Gastroesophageal sphincter (tissue), 4 donors: Measurements from ENCODE around the gene KCNMA1. TPM values are rescaled to one million over a fixed set of nuclear protein-coding genes. Genes with fewer than 3 reads are reported as not detected.

Experiments used
- ATAC-seq: fragments of 150-250 bp; one replicate; pipeline ENCODE4 v1.9.1; 2016; ENCODE audit warnings: mild to moderate bottlenecking, moderate library complexity
- H3K27ac ChIP-seq, 4 donors: fragments of 200-600 bp; sonication (generic) in 3 of 4; 1 replicate in 3 of 4; 2 replicates in 1 of 4; pipeline ENCODE4 v1.5.1; 2016 to 2019
- H3K27me3 ChIP-seq: fragments of 200-600 bp; sonication (generic); one replicate; pipeline ENCODE4 v1.5.1; 2019
- H3K36me3 ChIP-seq, 2 donors: fragments of 200-600 bp; sonication (generic); one replicate each; pipeline ENCODE4 v1.5.1; 2019; ENCODE audit warnings: control low read depth in 1 of 2
- H3K4me1 ChIP-seq, 3 donors: fragments of 200-600 bp; sonication (generic); 1 replicate in 2 of 3; 2 replicates in 1 of 3; pipeline ENCODE4 v1.5.1; 2016 to 2019; ENCODE audit warnings: control low read depth in 2 of 3
- H3K4me3 ChIP-seq, 2 donors: fragments of 200-600 bp; sonication (generic); one replicate each; pipeline ENCODE4 v1.5.1; 2019; ENCODE audit warnings: mild to moderate bottlenecking in 1 of 2, moderate library complexity in 1 of 2
- H3K9me3 ChIP-seq, 3 donors: fragments of 200-600 bp; sonication (generic); one replicate each; pipeline ENCODE4 v1.5.1; 2017 to 2019; ENCODE audit warnings: control low read depth in 2 of 3
- EP300 ChIP-seq: sonication (generic); formaldehyde crosslinking; IDR thresholded peaks from one replicate; pipeline ENCODE4 v1.6.1; 2017; ENCODE audit warnings: antibody characterized with exemption, mild to moderate bottlenecking
- POLR2A ChIP-seq, 2 donors: fragments of 450-650 bp; IDR thresholded peaks; one replicate each; pipeline ENCODE4 v1.6.1; 2017; ENCODE audit warnings: antibody characterized with exemption in 2 of 2, mild to moderate bottlenecking in 2 of 2, moderate library complexity in 1 of 2
- POLR2AphosphoS5 ChIP-seq: sonication (generic); formaldehyde crosslinking; IDR thresholded peaks from one replicate; pipeline ENCODE4 v1.6.1; 2017; ENCODE audit warnings: antibody characterized with exemption
- WGBS, 2 donors: methylation state at CpG; one replicate each; pipeline ENCODE4 v1.1.5; 2018; ENCODE audit warnings: low coverage in 1 of 2; 5-methylcytosine and 5-hydroxymethylcytosine counted together
- total RNA-seq, 4 donors: library from RNA; depleted of rRNA; stranded (reverse); fragments of >200 nt; gene quantifications; one replicate each; pipeline ENCODE4 v1.1.0, GENCODE V29; 2016
- TF ChIP-seq, protein P1 (sequence below), 4 experiments: fragments of 200-600 bp in 2 of 4; fragments of 450-650 bp in 2 of 4; sonication (generic) in 1 of 4; IDR thresholded peaks; one replicate each; pipeline ENCODE4 v1.5.1; 2017 to 2019; ENCODE audit warnings: antibody characterized with exemption in 4 of 4, mild to moderate bottlenecking in 2 of 4, moderate library complexity in 2 of 4

KCNMA1 gene
- total RNA-seq, 4 donors from 2014 or later: 168 to 389 (median 323) TPM

GRCh38 chr10:77226452-77226851 is 411.2 kb downstream of the KCNMA1 start:
- Histone ChIP-seq H3K9me3 (no peaks in the 10 kb centered on the region), H3K27me3 (no peaks in the 10 kb centered on the region), H3K36me3 (no peaks in the 10 kb centered on the region), H3K4me3 (no peak overlapping the region), H3K4me1 (peaks cover 0 to 49% (median 3%) of the 10 kb centered on the region in 3 donors), H3K27ac (peak overlapping the region in 2 of 4 donors; percentile 40 to 42)
- WGBS, 2 donors: 25 to 50% methylated on average over 1 to 4 of the region's 4 CpGs
- TF ChIP-seq, protein P1, sequence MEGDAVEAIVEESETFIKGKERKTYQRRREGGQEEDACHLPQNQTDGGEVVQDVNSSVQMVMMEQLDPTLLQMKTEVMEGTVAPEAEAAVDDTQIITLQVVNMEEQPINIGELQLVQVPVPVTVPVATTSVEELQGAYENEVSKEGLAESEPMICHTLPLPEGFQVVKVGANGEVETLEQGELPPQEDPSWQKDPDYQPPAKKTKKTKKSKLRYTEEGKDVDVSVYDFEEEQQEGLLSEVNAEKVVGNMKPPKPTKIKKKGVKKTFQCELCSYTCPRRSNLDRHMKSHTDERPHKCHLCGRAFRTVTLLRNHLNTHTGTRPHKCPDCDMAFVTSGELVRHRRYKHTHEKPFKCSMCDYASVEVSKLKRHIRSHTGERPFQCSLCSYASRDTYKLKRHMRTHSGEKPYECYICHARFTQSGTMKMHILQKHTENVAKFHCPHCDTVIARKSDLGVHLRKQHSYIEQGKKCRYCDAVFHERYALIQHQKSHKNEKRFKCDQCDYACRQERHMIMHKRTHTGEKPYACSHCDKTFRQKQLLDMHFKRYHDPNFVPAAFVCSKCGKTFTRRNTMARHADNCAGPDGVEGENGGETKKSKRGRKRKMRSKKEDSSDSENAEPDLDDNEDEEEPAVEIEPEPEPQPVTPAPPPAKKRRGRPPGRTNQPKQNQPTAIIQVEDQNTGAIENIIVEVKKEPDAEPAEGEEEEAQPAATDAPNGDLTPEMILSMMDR (IDR thresholded peaks at IDR 0.05): no peak
- TF ChIP-seq EP300 (no peak), POLR2A (IDR thresholded peaks at IDR 0.05) (no peak), POLR2AphosphoS5 (no peak)
- no peak for ATAC-seq

GRCh38 chr10:77226020-77226419 is 411.6 kb downstream of the KCNMA1 start:
- TF ChIP-seq, protein P1 (IDR thresholded peaks at IDR 0.05): no peak
- TF ChIP-seq POLR2AphosphoS5 (no peak), POLR2A (IDR thresholded peaks at IDR 0.05) (no peak)
- Histone ChIP-seq H3K4me3 (no peak overlapping the region), H3K9me3 (no peaks in the 10 kb centered on the region), H3K27me3 (no peaks in the 10 kb centered on the region), H3K27ac (peak overlapping the region in 2 of 4 donors; percentile 40 to 42), H3K4me1 (peaks cover 0 to 49% (median 3%) of the 10 kb centered on the region in 3 donors), H3K36me3 (no peaks in the 10 kb centered on the region)
- 19 to 85% methylated on average over 2 of the region's 2 CpGs for WGBS, 2 donors
- ATAC-seq: no peak

- H3K36me3 ChIP-seq: no peaks in the 10 kb centered on the region
- no peak for TF ChIP-seq POLR2A (IDR thresholded peaks at IDR 0.05)
- no peak for TF ChIP-seq POLR2AphosphoS5
- TF ChIP-seq, protein P1 (IDR thresholded peaks at IDR 0.05): no peak
- no peak for TF ChIP-seq EP300
- no peaks in the 10 kb centered on the region for H3K27me3 ChIP-seq
- H3K4me1 ChIP-seq: peaks cover 0 to 49% (median 3%) of the 10 kb centered on the region in 3 donors
- no peaks in the 10 kb centered on the region for H3K9me3 ChIP-seq
- WGBS, 2 donors: 81 to 93% methylated on average over 3 to 8 of the region's 9 CpGs
- no peak overlapping the region for H3K4me3 ChIP-seq
- ATAC-seq: no peak
- peak overlapping the region in 1 of 4 donors; percentile 30 for H3K27ac ChIP-seq
Measured at GRCh38 chr10:77223526-77224460, 413.8 kb downstream of the KCNMA1 start.

DNA sequence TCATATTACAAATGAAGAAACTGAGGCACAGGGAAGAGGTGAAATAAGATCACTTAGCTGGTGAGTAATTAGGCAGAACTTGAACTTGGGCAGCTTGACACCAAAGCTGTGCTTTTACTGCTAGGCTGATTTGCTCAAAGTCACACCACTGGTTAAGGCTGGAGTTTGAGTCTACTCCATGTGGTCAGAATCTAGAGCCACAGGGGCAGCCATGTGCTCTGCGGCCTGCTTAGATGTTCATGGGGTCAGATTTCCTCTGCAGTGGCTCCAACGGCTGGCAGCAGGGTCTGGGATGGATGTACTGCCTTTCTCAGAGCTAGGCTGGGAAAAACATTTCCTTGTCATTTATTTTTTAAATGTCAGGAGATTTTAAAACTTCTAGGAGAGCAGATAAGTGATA is 417.5 kb downstream of the KCNMA1 start:
- H3K4me3 ChIP-seq: no peak overlapping the region
- no peaks in the 10 kb centered on the region for H3K36me3 ChIP-seq
- H3K27me3 ChIP-seq: no peaks in the 10 kb centered on the region
- no CpG with 5 or more reads among the region's 2 CpGs for WGBS, 2 donors
- no peak for TF ChIP-seq POLR2A (IDR thresholded peaks at IDR 0.05)
- TF ChIP-seq, protein P1 (IDR thresholded peaks at IDR 0.05): no peak
- TF ChIP-seq POLR2AphosphoS5: no peak
- TF ChIP-seq EP300: no peak
- H3K27ac ChIP-seq: no peak overlapping the region
- no peaks in the 10 kb centered on the region for H3K9me3 ChIP-seq
- peaks cover 0 to 14% (median 0%) of the 10 kb centered on the region in 3 donors for H3K4me1 ChIP-seq
- ATAC-seq: no peak

DNA sequence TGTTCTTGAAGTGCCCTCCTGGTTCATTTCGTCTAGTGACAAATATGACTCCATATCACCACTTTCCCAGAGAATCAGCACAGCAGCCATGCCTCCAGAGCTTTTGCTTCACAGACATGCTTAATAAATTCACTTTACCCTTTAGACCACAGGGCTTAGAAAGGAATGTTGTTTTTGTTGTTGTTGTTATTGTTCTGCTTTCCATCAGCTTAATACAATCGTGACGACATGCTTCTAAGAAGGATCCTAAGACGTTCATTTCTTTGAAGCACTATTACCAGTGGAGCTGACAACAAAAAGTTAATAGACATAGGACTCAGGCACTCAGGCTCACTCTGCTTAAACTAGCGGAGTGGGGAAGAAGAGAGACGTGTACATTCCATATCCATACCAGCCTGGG is 418.6 kb downstream of the KCNMA1 start:
- Histone ChIP-seq H3K4me3 (no peak overlapping the region), H3K27me3 (no peaks in the 10 kb centered on the region), H3K27ac (no peak overlapping the region), H3K9me3 (no peaks in the 10 kb centered on the region), H3K4me1 (peaks cover 0 to 12% (median 0%) of the 10 kb centered on the region in 3 donors), H3K36me3 (no peaks in the 10 kb centered on the region)
- no peak for ATAC-seq
- 82 to 85% methylated on average over 2 to 6 of the region's 6 CpGs for WGBS, 2 donors
- no peak for TF ChIP-seq EP300
- TF ChIP-seq, protein P1 (IDR thresholded peaks at IDR 0.05): no peak
- TF ChIP-seq POLR2AphosphoS5: no peak
- TF ChIP-seq POLR2A (IDR thresholded peaks at IDR 0.05): no peak
